CD8-positive, alpha-beta memory T cell (primary cell): ENCODE results near the gene FAT4. TPM values are rescaled to one million over a fixed set of nuclear protein-coding genes. Genes with fewer than 3 reads are reported as not detected.

Experiments
- CTCF ChIA-PET: fragments of 350-600 bp; sonication (Branson Sonifier 250); formaldehyde crosslinking; loops from one replicate; lab custom pipeline; 2021; ENCODE audit warnings: antibody characterized with exemption; lab: Charles Lee
- POLR2A ChIA-PET: fragments of 350-600 bp; sonication (Branson Sonifier 250); formaldehyde crosslinking; loops from one replicate; lab custom pipeline; 2021; ENCODE audit warnings: antibody characterized with exemption; lab: Charles Lee
- DNase-seq, 5 donors: peaks; one replicate each; pipeline versions ENCODE4 v3.0.0 to v3.0.0-alpha.2; 2020 to 2022; ENCODE audit warnings: mixed read lengths in 1 of 5
- H3K27ac ChIP-seq: one replicate; pipeline ENCODE4 v1.7.0; 2013; ENCODE audit warnings: low read depth, mild to moderate bottlenecking, low read length, moderate library complexity
- H3K27me3 ChIP-seq: 2 replicates; pipeline ENCODE4 v1.7.0; 2013; ENCODE audit warnings: low read length, mild to moderate bottlenecking; ENCODE audit not compliant: insufficient read depth, poor library complexity, severe bottlenecking
- H3K36me3 ChIP-seq: 2 replicates; pipeline ENCODE4 v1.7.0; 2013; ENCODE audit warnings: mild to moderate bottlenecking, low read length, moderate library complexity; ENCODE audit not compliant: insufficient read depth
- H3K4me1 ChIP-seq: 2 replicates; pipeline ENCODE4 v1.7.0; 2013; ENCODE audit warnings: mild to moderate bottlenecking, low read length, moderate library complexity; ENCODE audit not compliant: insufficient read depth
- H3K4me3 ChIP-seq: 2 replicates; pipeline ENCODE4 v1.7.0; 2013; ENCODE audit warnings: mild to moderate bottlenecking, low read length
- H3K9me3 ChIP-seq: 2 replicates; pipeline ENCODE4 v1.7.0; 2013; ENCODE audit warnings: mild to moderate bottlenecking, low read length
- H3K27ac Mint-ChIP-seq, 8 donors: one replicate each; pipeline ENCODE4 v1.8.0; 2020 to 2021; ENCODE audit warnings: mixed read lengths in 8 of 8, mild to moderate bottlenecking in 6 of 8, inconsistent platforms in 3 of 8, moderate library complexity in 3 of 8
- H3K27me3 Mint-ChIP-seq, 2 donors: one replicate each; pipeline ENCODE4 v1.8.0; 2020 to 2021; ENCODE audit warnings: mixed read lengths in 2 of 2, mild to moderate bottlenecking in 1 of 2, moderate library complexity in 1 of 2
- H3K36me3 Mint-ChIP-seq, 3 donors: one replicate each; pipeline ENCODE4 v1.8.0; 2020 to 2021; ENCODE audit warnings: mixed read lengths in 3 of 3, inconsistent platforms in 1 of 3, mild to moderate bottlenecking in 1 of 3
- H3K4me1 Mint-ChIP-seq, 3 donors: one replicate each; pipeline ENCODE4 v1.8.0; 2020 to 2021; ENCODE audit warnings: mixed read lengths in 3 of 3, inconsistent platforms in 1 of 3, mild to moderate bottlenecking in 1 of 3
- H3K4me3 Mint-ChIP-seq, 7 donors: one replicate each; pipeline ENCODE4 v1.8.0; 2020 to 2021; ENCODE audit warnings: mixed read lengths in 7 of 7, mild to moderate bottlenecking in 6 of 7, moderate library complexity in 4 of 7, inconsistent platforms in 2 of 7
- H3K9me3 Mint-ChIP-seq, 5 donors: one replicate each; pipeline ENCODE4 v1.8.0; 2020 to 2022; ENCODE audit warnings: mixed read lengths in 5 of 5, mild to moderate bottlenecking in 3 of 5, moderate library complexity in 2 of 5, inconsistent platforms in 1 of 5
- polyA plus RNA-seq: library from polyadenylated mRNA; unstranded; fragments of 300-500 nt; fragmentation: Illumina TruSeq; gene quantifications from one replicate; pipeline ENCODE4 v1.2.3, GENCODE V29; 2021
- total RNA-seq, 2 experiments: library from RNA; stranded (reverse); gene quantifications; one replicate each; pipeline ENCODE4 v1.2.3, GENCODE V29; 2021

The FAT4 gene
- total and polyA plus RNA-seq, 3 experiments from 2014 or later = 0.02 to 0.04 TPM; not detected in 1

- Histone ChIP-seq H3K36me3 (no peaks in the 10 kb centered on the region), H3K27me3 (no peaks in the 10 kb centered on the region), H3K27ac (no peak overlapping the region), H3K4me1 (no peaks in the 10 kb centered on the region), H3K4me3 (no peak overlapping the region), H3K9me3 (no peaks in the 10 kb centered on the region)
- Mint-ChIP-seq H3K27ac (no peak overlapping the region), H3K4me3 (no peak overlapping the region), H3K4me1 (no peaks in the 10 kb centered on the region), H3K27me3 (no peaks in the 10 kb centered on the region), H3K9me3 (peaks cover 0 to 2% (median 0%) of the 10 kb centered on the region in 5 donors), H3K36me3 (no peaks in the 10 kb centered on the region)
- DNase-seq = no peak
- POLR2A ChIA-PET = no interaction called here
- CTCF ChIA-PET = no interaction called here
Measured at GRCh38 chr4:125280892-125281403, 33.8 kb upstream of the FAT4 start.

GRCh38 chr4:125283707-125284279, 31.0 kb upstream of the FAT4 start:
- Histone ChIP-seq H3K36me3 (no peaks in the 10 kb centered on the region), H3K9me3 (no peaks in the 10 kb centered on the region), H3K4me1 (no peaks in the 10 kb centered on the region), H3K27me3 (no peaks in the 10 kb centered on the region), H3K27ac (no peak overlapping the region), H3K4me3 (no peak overlapping the region)
- no peak for DNase-seq
- H3K4me1 Mint-ChIP-seq = no peaks in the 10 kb centered on the region
- no peak overlapping the region for H3K27ac Mint-ChIP-seq
- no peaks in the 10 kb centered on the region for H3K36me3 Mint-ChIP-seq
- CTCF ChIA-PET = no interaction called here
- no peaks in the 10 kb centered on the region for H3K27me3 Mint-ChIP-seq
- no peak overlapping the region for H3K4me3 Mint-ChIP-seq
- peaks cover 0 to 8% (median 0%) of the 10 kb centered on the region in 5 donors for H3K9me3 Mint-ChIP-seq
- POLR2A ChIA-PET = no interaction called here

DNA sequence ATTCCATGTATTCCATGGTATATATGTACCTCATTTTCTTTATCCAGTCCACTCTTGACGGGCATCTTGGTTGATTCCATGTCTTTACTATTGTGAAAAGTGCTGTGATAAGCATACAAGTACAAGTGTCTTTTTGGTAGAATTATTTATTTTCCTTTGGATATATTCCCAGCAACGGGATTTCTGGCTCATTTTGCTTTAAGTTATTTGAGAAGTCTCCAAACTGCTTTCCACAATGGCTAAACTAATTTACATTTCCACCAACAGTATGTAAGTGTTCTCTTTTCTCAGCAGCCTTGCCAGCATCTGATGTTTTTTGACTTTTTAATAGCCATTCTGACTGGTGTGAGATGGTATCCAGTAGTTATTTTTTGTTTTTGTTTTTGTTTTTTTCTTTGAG, 17.6 kb upstream of the FAT4 start:
- CTCF ChIA-PET = no interaction called here
- DNase-seq = no peak
- no peaks in the 10 kb centered on the region for H3K27me3 ChIP-seq

GRCh38 chr4:125303058-125303457, 11.7 kb upstream of the FAT4 start:
- H3K4me3 Mint-ChIP-seq = no peak overlapping the region
- no peaks in the 10 kb centered on the region for H3K4me1 Mint-ChIP-seq
- no peaks in the 10 kb centered on the region for H3K4me1 ChIP-seq
- ChIA-PET CTCF (no interaction called here), POLR2A (no interaction called here)
- H3K36me3 ChIP-seq = no peaks in the 10 kb centered on the region
- H3K9me3 ChIP-seq = no peaks in the 10 kb centered on the region
- H3K27ac Mint-ChIP-seq = no peak overlapping the region
- DNase-seq = no peak
- no peaks in the 10 kb centered on the region for H3K36me3 Mint-ChIP-seq
- H3K4me3 ChIP-seq = no peak overlapping the region
- H3K27ac ChIP-seq = no peak overlapping the region
- H3K9me3 Mint-ChIP-seq = peaks cover 0 to 1% (median 0%) of the 10 kb centered on the region in 5 donors
- H3K27me3 Mint-ChIP-seq = no peaks in the 10 kb centered on the region
- H3K27me3 ChIP-seq = no peaks in the 10 kb centered on the region

More for the DNA sequence above, 17.6 kb upstream of the FAT4 start:
- peaks cover 0 to 10% (median 2%) of the 10 kb centered on the region in 5 donors for H3K9me3 Mint-ChIP-seq
- no peaks in the 10 kb centered on the region for H3K36me3 Mint-ChIP-seq
- H3K9me3 ChIP-seq = no peaks in the 10 kb centered on the region
- H3K4me3 Mint-ChIP-seq = no peak overlapping the region
- no peaks in the 10 kb centered on the region for H3K36me3 ChIP-seq
- no peak overlapping the region for H3K4me3 ChIP-seq
- H3K27ac ChIP-seq = no peak overlapping the region
- POLR2A ChIA-PET = no interaction called here
- no peaks in the 10 kb centered on the region for H3K4me1 ChIP-seq
- no peak overlapping the region for H3K27ac Mint-ChIP-seq
- H3K27me3 Mint-ChIP-seq = no peaks in the 10 kb centered on the region
- H3K4me1 Mint-ChIP-seq = no peaks in the 10 kb centered on the region

- Histone ChIP-seq H3K27me3 (no peaks in the 10 kb centered on the region), H3K27ac (no peak overlapping the region), H3K36me3 (no peaks in the 10 kb centered on the region), H3K9me3 (no peaks in the 10 kb centered on the region), H3K4me1 (no peaks in the 10 kb centered on the region), H3K4me3 (no peak overlapping the region)
- Mint-ChIP-seq H3K27ac (no peak overlapping the region), H3K9me3 (no peaks in the 10 kb centered on the region), H3K4me3 (no peak overlapping the region), H3K4me1 (no peaks in the 10 kb centered on the region), H3K27me3 (no peaks in the 10 kb centered on the region), H3K36me3 (no peaks in the 10 kb centered on the region)
- ChIA-PET CTCF (no interaction called here), POLR2A (no interaction called here)
- DNase-seq = no peak
Measured at GRCh38 chr4:125303821-125304220, 10.9 kb upstream of the FAT4 start.

- Histone ChIP-seq H3K4me1 (no peaks in the 10 kb centered on the region), H3K36me3 (no peaks in the 10 kb centered on the region), H3K27me3 (no peaks in the 10 kb centered on the region), H3K27ac (no peak overlapping the region), H3K9me3 (no peaks in the 10 kb centered on the region), H3K4me3 (no peak overlapping the region)
- Mint-ChIP-seq H3K27me3 (peaks cover 0 to 3% of the 10 kb centered on the region in 2 donors), H3K27ac (no peak overlapping the region), H3K9me3 (peaks cover 0 to 4% (median 0%) of the 10 kb centered on the region in 5 donors), H3K4me1 (no peaks in the 10 kb centered on the region), H3K36me3 (no peaks in the 10 kb centered on the region), H3K4me3 (no peak overlapping the region)
- no peak for DNase-seq
- ChIA-PET CTCF (no interaction called here), POLR2A (no interaction called here)
Measured at GRCh38 chr4:125306112-125306511, 8.6 kb upstream of the FAT4 start.

- no peak for DNase-seq
- H3K27ac Mint-ChIP-seq = no peak overlapping the region
- H3K4me1 Mint-ChIP-seq = no peaks in the 10 kb centered on the region
- no peaks in the 10 kb centered on the region for H3K9me3 ChIP-seq
- no peaks in the 10 kb centered on the region for H3K27me3 ChIP-seq
- POLR2A ChIA-PET = no interaction called here
- H3K4me1 ChIP-seq = no peaks in the 10 kb centered on the region
- H3K4me3 Mint-ChIP-seq = no peak overlapping the region
- no peak overlapping the region for H3K4me3 ChIP-seq
- peaks cover 0 to 4% (median 0%) of the 10 kb centered on the region in 5 donors for H3K9me3 Mint-ChIP-seq
- no peak overlapping the region for H3K27ac ChIP-seq
- no peaks in the 10 kb centered on the region for H3K36me3 ChIP-seq
- no peaks in the 10 kb centered on the region for H3K36me3 Mint-ChIP-seq
- H3K27me3 Mint-ChIP-seq = peaks cover under 1 to 3% of the 10 kb centered on the region in 2 donors
- CTCF ChIA-PET = no interaction called here
Measured at GRCh38 chr4:125306533-125306932, 8.2 kb upstream of the FAT4 start.

GRCh38 chr4:125311503-125311902, 3.3 kb upstream of the FAT4 start:
- H3K4me1 ChIP-seq = peaks cover 6% of the 10 kb centered on the region
- no peak overlapping the region for H3K4me3 ChIP-seq
- no peak overlapping the region for H3K27ac Mint-ChIP-seq
- DNase-seq = no peak
- H3K27ac ChIP-seq = no peak overlapping the region
- no peak overlapping the region for H3K4me3 Mint-ChIP-seq
- peaks cover 9% of the 10 kb centered on the region for H3K27me3 ChIP-seq
- H3K36me3 Mint-ChIP-seq = no peaks in the 10 kb centered on the region
- peaks cover 29 to 38% of the 10 kb centered on the region in 2 donors for H3K27me3 Mint-ChIP-seq
- no peaks in the 10 kb centered on the region for H3K36me3 ChIP-seq
- POLR2A ChIA-PET = no interaction called here
- H3K4me1 Mint-ChIP-seq = peaks cover 21 to 27% (median 23%) of the 10 kb centered on the region in 3 donors
- H3K9me3 ChIP-seq = no peaks in the 10 kb centered on the region
- CTCF ChIA-PET = no interaction called here
- H3K9me3 Mint-ChIP-seq = peaks cover 0 to 4% (median 0%) of the 10 kb centered on the region in 5 donors
